Ureter (tissue), 1 donor: ENCODE measurements around the gene KLC1. TPM values are rescaled to one million over a fixed set of nuclear protein-coding genes. Genes with fewer than 3 reads are reported as not detected.

ENCODE experiments used
- total RNA-seq: library from RNA; stranded (reverse); gene quantifications from one replicate; pipeline ENCODE4 v1.2.4, GENCODE V29; 2023
- donor health status: DM: yes; HTN: yes; CAD: no.

Gene KLC1
- total RNA-seq, 1 donor from 2014 or later, result 179 TPM

Other genes starting within 250 kb of the KLC1 start
- 140 TPM for gene MARK3, start 243.8 kb upstream of the KLC1 start, total RNA-seq
- gene CKB, start 106.4 kb upstream of the KLC1 start, total RNA-seq, result 310 TPM
- gene TRMT61A, start 100.0 kb upstream of the KLC1 start, total RNA-seq, result 22.4 TPM
- 36.8 TPM for gene BAG5, start 66.6 kb upstream of the KLC1 start, total RNA-seq
- gene COA8, start 66.3 kb upstream of the KLC1 start, total RNA-seq, result 37.3 TPM
- gene XRCC3, start 86.2 kb downstream of the KLC1 start, total RNA-seq, result 15.7 TPM
- 90.9 TPM for gene ZFYVE21, start 86.6 kb downstream of the KLC1 start, total RNA-seq
- gene PPP1R13B, start 218.4 kb downstream of the KLC1 start, total RNA-seq, result 94.4 TPM